Body of pancreas (tissue), 4 donors: ENCODE results near the gene CD70.

ENCODE experiments used
- POLR2A ChIP-seq, 3 donors: fragments of 450-650 bp; IDR thresholded peaks; one replicate each; pipeline ENCODE4 v1.6.1; 2016; ENCODE audit warnings: antibody characterized with exemption in 3 of 3, mild to moderate bottlenecking in 2 of 3
- TF ChIP-seq, protein P1 (sequence below), 7 experiments: fragments of 450-650 bp in 4 of 7; fragments of 200-600 bp in 3 of 7; sonication (generic) in 3 of 7; IDR thresholded peaks; one replicate each; pipeline ENCODE4 v1.5.1; 2016 to 2019; ENCODE audit warnings: antibody characterized with exemption in 7 of 7

DNA sequence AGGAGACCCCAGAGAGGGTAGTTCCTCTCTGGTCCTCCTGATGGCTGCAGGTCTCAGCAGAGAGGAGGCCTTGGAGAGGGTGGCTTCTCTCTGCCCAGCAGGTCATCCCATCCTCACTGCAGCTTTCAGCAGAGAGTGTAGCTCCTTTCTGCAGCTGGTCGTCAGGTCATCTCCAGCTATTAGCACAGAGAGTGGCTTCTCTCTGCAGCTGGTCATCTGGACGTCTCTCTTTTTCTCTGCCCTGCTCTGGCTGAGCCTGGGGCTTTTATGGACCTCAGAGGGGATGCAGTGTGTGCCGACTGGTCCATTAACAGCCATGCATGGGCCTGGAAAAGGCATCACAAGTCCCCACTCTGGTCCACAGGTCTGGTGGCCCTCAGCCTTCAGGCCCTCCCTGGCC lies 39.9 kb downstream of the CD70 start:
- TF ChIP-seq, protein P1, sequence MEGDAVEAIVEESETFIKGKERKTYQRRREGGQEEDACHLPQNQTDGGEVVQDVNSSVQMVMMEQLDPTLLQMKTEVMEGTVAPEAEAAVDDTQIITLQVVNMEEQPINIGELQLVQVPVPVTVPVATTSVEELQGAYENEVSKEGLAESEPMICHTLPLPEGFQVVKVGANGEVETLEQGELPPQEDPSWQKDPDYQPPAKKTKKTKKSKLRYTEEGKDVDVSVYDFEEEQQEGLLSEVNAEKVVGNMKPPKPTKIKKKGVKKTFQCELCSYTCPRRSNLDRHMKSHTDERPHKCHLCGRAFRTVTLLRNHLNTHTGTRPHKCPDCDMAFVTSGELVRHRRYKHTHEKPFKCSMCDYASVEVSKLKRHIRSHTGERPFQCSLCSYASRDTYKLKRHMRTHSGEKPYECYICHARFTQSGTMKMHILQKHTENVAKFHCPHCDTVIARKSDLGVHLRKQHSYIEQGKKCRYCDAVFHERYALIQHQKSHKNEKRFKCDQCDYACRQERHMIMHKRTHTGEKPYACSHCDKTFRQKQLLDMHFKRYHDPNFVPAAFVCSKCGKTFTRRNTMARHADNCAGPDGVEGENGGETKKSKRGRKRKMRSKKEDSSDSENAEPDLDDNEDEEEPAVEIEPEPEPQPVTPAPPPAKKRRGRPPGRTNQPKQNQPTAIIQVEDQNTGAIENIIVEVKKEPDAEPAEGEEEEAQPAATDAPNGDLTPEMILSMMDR (IDR thresholded peaks at IDR 0.05): no peak
- no peak for TF ChIP-seq POLR2A (IDR thresholded peaks at IDR 0.05)
